ENCODE results near the gene MYORG.

The MYORG gene

GRCh38 chr9:34385561-34386230, 9.0 kb upstream of the MYORG start:
- no peaks in the 10 kb centered on the region for H3K4me1 ChIP-seq (ENCODE audit: insufficient read depth, low read length, poor library complexity, severe bottlenecking)
- H3K36me3 ChIP-seq (ENCODE audit: insufficient read depth, low read length): no peaks in the 10 kb centered on the region
- no peaks in the 10 kb centered on the region for H4K20me1 ChIP-seq (ENCODE audit: insufficient read depth, low read length, poor library complexity, severe bottlenecking)
- no peaks in the 10 kb centered on the region for H3K9me2 ChIP-seq (replicated peaks; ENCODE audit: low read depth, low read length)
- no peak overlapping the region for H3K9ac ChIP-seq (ENCODE audit: low read depth, low read length, poor library complexity, severe bottlenecking)
- H3K9me3 ChIP-seq (ENCODE audit: insufficient read depth, low read depth, low read length): no peaks in the 10 kb centered on the region
- no peaks in the 10 kb centered on the region for H3F3A ChIP-seq (ENCODE audit: low read depth)
- H3K4me3 ChIP-seq (ENCODE audit: low read length, poor library complexity, severe bottlenecking): no peak overlapping the region
- H3K79me2 ChIP-seq (ENCODE audit: insufficient read depth, low read length): no peaks in the 10 kb centered on the region
- TF ChIP-seq EZH2phosphoT487 (IDR thresholded peaks at IDR 0.05; ENCODE audit: borderline replicate concordance): no peak
- TF ChIP-seq, protein P1, sequence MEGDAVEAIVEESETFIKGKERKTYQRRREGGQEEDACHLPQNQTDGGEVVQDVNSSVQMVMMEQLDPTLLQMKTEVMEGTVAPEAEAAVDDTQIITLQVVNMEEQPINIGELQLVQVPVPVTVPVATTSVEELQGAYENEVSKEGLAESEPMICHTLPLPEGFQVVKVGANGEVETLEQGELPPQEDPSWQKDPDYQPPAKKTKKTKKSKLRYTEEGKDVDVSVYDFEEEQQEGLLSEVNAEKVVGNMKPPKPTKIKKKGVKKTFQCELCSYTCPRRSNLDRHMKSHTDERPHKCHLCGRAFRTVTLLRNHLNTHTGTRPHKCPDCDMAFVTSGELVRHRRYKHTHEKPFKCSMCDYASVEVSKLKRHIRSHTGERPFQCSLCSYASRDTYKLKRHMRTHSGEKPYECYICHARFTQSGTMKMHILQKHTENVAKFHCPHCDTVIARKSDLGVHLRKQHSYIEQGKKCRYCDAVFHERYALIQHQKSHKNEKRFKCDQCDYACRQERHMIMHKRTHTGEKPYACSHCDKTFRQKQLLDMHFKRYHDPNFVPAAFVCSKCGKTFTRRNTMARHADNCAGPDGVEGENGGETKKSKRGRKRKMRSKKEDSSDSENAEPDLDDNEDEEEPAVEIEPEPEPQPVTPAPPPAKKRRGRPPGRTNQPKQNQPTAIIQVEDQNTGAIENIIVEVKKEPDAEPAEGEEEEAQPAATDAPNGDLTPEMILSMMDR (conservative IDR thresholded peaks at IDR 0.05; ENCODE audit: low read length): no peak
- H3K27me3 ChIP-seq (ENCODE audit: insufficient read depth, low read length, poor library complexity, severe bottlenecking): no peaks in the 10 kb centered on the region
- H3K4me2 ChIP-seq (ENCODE audit: low read depth, low read length, poor library complexity, severe bottlenecking): no peak overlapping the region
- H2AFZ ChIP-seq (ENCODE audit: low read length): no peak overlapping the region

DNA sequence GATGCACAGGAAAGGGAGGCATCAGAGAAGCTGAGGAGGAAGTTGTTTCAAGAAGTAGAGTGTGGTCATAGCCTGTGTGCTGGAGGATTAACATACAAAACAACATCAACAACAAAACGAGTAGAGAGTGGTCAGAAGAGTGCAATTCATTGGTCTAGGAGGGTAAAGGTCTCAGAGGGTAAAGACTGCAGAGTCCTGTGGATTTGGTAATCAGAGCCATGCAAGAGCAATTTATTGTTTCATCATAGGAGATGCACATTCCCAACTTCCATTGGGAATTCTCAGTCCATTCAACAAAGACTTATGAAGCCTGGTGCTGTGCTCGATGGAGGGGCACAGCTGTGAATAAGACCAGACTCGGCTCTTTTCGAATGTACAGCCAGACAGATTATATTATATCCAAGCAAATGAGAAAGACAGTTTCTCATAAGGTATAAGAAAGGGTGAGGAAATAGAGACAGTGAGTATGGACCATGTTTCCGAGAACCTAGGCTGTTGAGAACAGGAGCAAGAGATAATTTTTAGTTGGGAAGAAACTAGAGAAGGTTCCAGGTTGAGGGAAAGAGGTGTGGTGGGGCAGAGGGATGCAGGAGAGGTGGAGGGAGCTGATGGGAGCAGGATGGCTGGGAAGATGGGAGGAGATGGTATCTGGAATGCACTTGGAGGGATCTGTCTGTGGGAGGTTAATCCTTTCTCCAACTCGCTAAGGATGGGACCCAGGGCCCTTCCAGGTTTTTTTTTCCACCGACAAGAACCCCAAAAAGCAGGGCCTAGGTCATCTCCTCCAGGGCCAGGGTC, 7.9 kb upstream of the MYORG start:
- Histone ChIP-seq H3K27me3 (ENCODE audit: insufficient read depth, low read length, poor library complexity, severe bottlenecking) (no peaks in the 10 kb centered on the region), H3K9me2 (replicated peaks; ENCODE audit: low read depth, low read length) (no peaks in the 10 kb centered on the region), H3K36me3 (ENCODE audit: insufficient read depth, low read length) (no peaks in the 10 kb centered on the region), H4K20me1 (ENCODE audit: insufficient read depth, low read length, poor library complexity, severe bottlenecking) (no peaks in the 10 kb centered on the region), H3K4me2 (ENCODE audit: low read depth, low read length, poor library complexity, severe bottlenecking) (no peak overlapping the region), H3F3A (ENCODE audit: low read depth) (no peaks in the 10 kb centered on the region), H3K4me1 (ENCODE audit: insufficient read depth, low read length, poor library complexity, severe bottlenecking) (peaks cover 5% of the 10 kb centered on the region), H3K9ac (ENCODE audit: low read depth, low read length, poor library complexity, severe bottlenecking) (no peak overlapping the region), H3K9me3 (ENCODE audit: insufficient read depth, low read depth, low read length) (no peaks in the 10 kb centered on the region), H3K4me3 (ENCODE audit: low read length, poor library complexity, severe bottlenecking) (no peak overlapping the region), H2AFZ (ENCODE audit: low read length) (no peak overlapping the region), H3K79me2 (ENCODE audit: insufficient read depth, low read length) (no peaks in the 10 kb centered on the region)
- TF ChIP-seq, protein P1 (conservative IDR thresholded peaks at IDR 0.05; ENCODE audit: low read length): no peak

DNA sequence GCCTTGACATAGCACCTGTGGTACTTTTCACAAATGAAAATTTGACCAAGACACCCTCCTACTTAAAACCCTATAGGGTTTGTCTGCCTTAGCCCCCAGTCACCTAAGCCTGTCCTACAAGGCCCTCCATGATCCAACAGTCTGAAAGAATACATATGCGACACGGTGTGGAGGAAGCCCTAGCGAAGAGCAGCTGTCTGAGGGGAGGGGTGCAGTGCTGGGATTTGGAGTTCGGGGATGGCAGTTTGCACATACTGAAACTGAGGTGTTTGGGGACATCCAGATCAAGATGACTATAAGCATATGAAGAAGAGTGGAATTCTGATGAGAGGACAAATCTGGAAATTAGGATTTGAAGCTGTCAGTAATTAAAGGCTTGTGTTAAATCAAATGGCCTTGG, 7.2 kb upstream of the MYORG start:
- H3K27me3 ChIP-seq (ENCODE audit: insufficient read depth, low read length, poor library complexity, severe bottlenecking): no peaks in the 10 kb centered on the region
- no peaks in the 10 kb centered on the region for H3F3A ChIP-seq (ENCODE audit: low read depth)
- no peak overlapping the region for H3K4me2 ChIP-seq (ENCODE audit: low read depth, low read length, poor library complexity, severe bottlenecking)
- H3K9me3 ChIP-seq (ENCODE audit: insufficient read depth, low read depth, low read length): no peaks in the 10 kb centered on the region
- no peaks in the 10 kb centered on the region for H3K79me2 ChIP-seq (ENCODE audit: insufficient read depth, low read length)
- H3K9me2 ChIP-seq (replicated peaks; ENCODE audit: low read depth, low read length): no peaks in the 10 kb centered on the region
- H3K9ac ChIP-seq (ENCODE audit: low read depth, low read length, poor library complexity, severe bottlenecking): no peak overlapping the region
- H2AFZ ChIP-seq (ENCODE audit: low read length): no peak overlapping the region
- H4K20me1 ChIP-seq (ENCODE audit: insufficient read depth, low read length, poor library complexity, severe bottlenecking): no peaks in the 10 kb centered on the region
- TF ChIP-seq EZH2phosphoT487 (IDR thresholded peaks at IDR 0.05; ENCODE audit: borderline replicate concordance): no peak
- no peak overlapping the region for H3K4me3 ChIP-seq (ENCODE audit: low read length, poor library complexity, severe bottlenecking)
- peaks cover 5% of the 10 kb centered on the region for H3K4me1 ChIP-seq (ENCODE audit: insufficient read depth, low read length, poor library complexity, severe bottlenecking)
- no peaks in the 10 kb centered on the region for H3K36me3 ChIP-seq (ENCODE audit: insufficient read depth, low read length)

Measured in Loucy (cell line).